ENCODE results near the gene WNT11. TPM values are rescaled to one million over a fixed set of nuclear protein-coding genes. Genes with fewer than 3 reads are reported as not detected.

WNT11 gene
- total RNA-seq, 2 donors from 2014 or later = 0.53 to 0.62 TPM

GRCh38 chr11:76221365-76221764 lies 15.1 kb upstream of the WNT11 start:
- no peak overlapping the region for H3K27ac ChIP-seq (ENCODE audit: low read depth, low read length)
- no peaks in the 10 kb centered on the region for H3K36me3 ChIP-seq (ENCODE audit: control insufficient read depth, insufficient read depth, low read length)
- no peak overlapping the region for H3K4me3 ChIP-seq (ENCODE audit: low read length)
- H3K36me3 Mint-ChIP-seq (ENCODE audit: low read depth) = no peaks in the 10 kb centered on the region
- 86 to 89% methylated on average over 3 of the region's 3 CpGs for WGBS, 2 experiments (ENCODE audit: insufficient coverage in 1 of 2, insufficient read length in 1 of 2)
- H3K9ac ChIP-seq (ENCODE audit: extremely low read depth, low read length, poor library complexity, severe bottlenecking) = no peak overlapping the region
- H3K27ac Mint-ChIP-seq = no peak overlapping the region
- H3K27me3 Mint-ChIP-seq (ENCODE audit: insufficient read depth) = peaks cover 35% of the 10 kb centered on the region
- H3K9me3 ChIP-seq (ENCODE audit: control insufficient read depth, low read length) = no peaks in the 10 kb centered on the region
- no peaks in the 10 kb centered on the region for H3K4me1 Mint-ChIP-seq
- no peaks in the 10 kb centered on the region for H3K9me3 Mint-ChIP-seq
- TF ChIP-seq CTCF (conservative IDR thresholded peaks at IDR 0.05) = no peak
- DNase-seq = no peak
- H3K4me1 ChIP-seq (ENCODE audit: control insufficient read depth, insufficient read depth, low read length) = no peaks in the 10 kb centered on the region
- H3K27me3 ChIP-seq (ENCODE audit: control insufficient read depth, insufficient read depth, low read length, poor library complexity, severe bottlenecking) = no peaks in the 10 kb centered on the region
- no peak overlapping the region for H3K4me3 Mint-ChIP-seq

DNA sequence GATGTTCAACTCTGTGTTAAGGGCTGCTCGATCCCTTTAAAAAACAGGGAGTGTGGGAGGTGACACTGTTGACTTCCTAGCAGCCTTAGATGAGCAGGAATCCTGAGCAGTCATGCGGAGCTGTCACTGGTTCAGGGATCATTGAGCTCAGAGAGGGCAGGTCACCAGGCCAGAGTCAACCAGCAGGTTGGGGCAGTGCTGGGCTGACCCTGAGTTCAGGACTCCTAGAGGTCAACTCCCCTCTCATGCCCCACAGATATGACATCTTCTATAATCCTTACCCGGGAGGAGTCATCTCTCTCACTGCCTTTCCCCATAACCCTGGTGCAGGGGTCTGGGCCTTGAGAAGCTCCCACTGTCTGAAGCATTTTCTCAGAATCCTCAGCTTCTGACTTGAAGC lies 12.9 kb upstream of the WNT11 start:
- Mint-ChIP-seq H3K4me3 (no peak overlapping the region), H3K9me3 (no peaks in the 10 kb centered on the region), H3K36me3 (ENCODE audit: low read depth) (no peaks in the 10 kb centered on the region), H3K27ac (no peak overlapping the region), H3K27me3 (ENCODE audit: insufficient read depth) (peaks cover 48% of the 10 kb centered on the region), H3K4me1 (no peaks in the 10 kb centered on the region)
- no peaks in the 10 kb centered on the region for H3K27me3 ChIP-seq (ENCODE audit: control insufficient read depth, insufficient read depth, low read length, poor library complexity, severe bottlenecking)
- no peaks in the 10 kb centered on the region for H3K4me1 ChIP-seq (ENCODE audit: control insufficient read depth, insufficient read depth, low read length)
- no peak overlapping the region for H3K9ac ChIP-seq (ENCODE audit: extremely low read depth, low read length, poor library complexity, severe bottlenecking)
- no peak for TF ChIP-seq CTCF (conservative IDR thresholded peaks at IDR 0.05)
- WGBS, 2 experiments (ENCODE audit: insufficient coverage in 1 of 2, insufficient read length in 1 of 2) = 77 to 83% methylated on average over 3 of the region's 3 CpGs
- no peak for DNase-seq
- no peaks in the 10 kb centered on the region for H3K9me3 ChIP-seq (ENCODE audit: control insufficient read depth, low read length)
- no peaks in the 10 kb centered on the region for H3K36me3 ChIP-seq (ENCODE audit: control insufficient read depth, insufficient read depth, low read length)
- no peak overlapping the region for H3K27ac ChIP-seq (ENCODE audit: low read depth, low read length)
- no peak overlapping the region for H3K4me3 ChIP-seq (ENCODE audit: low read length)

DNA sequence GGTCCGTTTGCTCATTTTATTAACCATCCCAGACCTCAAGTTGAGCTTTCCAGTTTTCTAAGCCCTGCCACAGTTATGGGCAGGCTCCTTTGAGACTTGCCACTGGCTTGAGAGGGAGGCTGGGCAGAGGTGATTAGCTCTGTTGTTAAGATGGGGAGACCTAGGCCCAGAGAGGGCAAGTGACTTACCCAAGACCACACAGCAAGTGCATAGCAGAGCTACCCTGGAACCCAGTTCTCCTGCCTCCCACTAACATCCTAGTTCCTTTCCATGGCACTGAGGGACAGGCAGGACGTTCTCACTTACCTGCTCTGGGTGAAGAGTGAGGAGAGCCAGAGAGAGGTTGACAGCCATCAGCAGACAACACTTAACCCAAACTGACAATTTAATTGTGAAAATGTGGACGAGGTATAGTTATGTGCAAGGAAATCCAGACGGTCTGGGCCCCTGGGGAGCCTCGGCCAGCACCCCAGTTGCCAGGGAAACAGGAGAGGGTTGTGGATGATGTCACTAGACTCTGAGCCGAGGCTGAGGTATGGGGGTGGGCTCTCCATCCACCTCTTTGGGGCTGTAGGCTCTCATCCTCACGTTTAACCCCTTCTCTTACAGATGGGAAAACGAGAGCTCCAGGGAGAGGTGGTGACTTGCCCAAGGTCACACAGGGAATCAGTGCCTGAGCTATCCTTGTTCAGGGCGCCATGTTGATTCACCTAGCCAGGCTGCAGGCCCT lies 12.3 kb upstream of the WNT11 start:
- Histone ChIP-seq H3K27ac (ENCODE audit: low read depth, low read length) (no peak overlapping the region), H3K4me3 (ENCODE audit: low read length) (no peak overlapping the region), H3K36me3 (ENCODE audit: control insufficient read depth, insufficient read depth, low read length) (no peaks in the 10 kb centered on the region), H3K9ac (ENCODE audit: extremely low read depth, low read length, poor library complexity, severe bottlenecking) (no peak overlapping the region), H3K4me1 (ENCODE audit: control insufficient read depth, insufficient read depth, low read length) (no peaks in the 10 kb centered on the region), H3K9me3 (ENCODE audit: control insufficient read depth, low read length) (no peaks in the 10 kb centered on the region), H3K27me3 (ENCODE audit: control insufficient read depth, insufficient read depth, low read length, poor library complexity, severe bottlenecking) (peaks cover 2% of the 10 kb centered on the region)
- Mint-ChIP-seq H3K27ac (no peak overlapping the region), H3K9me3 (no peaks in the 10 kb centered on the region), H3K36me3 (ENCODE audit: low read depth) (no peaks in the 10 kb centered on the region), H3K27me3 (ENCODE audit: insufficient read depth) (peaks cover 55% of the 10 kb centered on the region), H3K4me1 (no peaks in the 10 kb centered on the region), H3K4me3 (no peak overlapping the region)
- no peak for DNase-seq
- 74 to 81% methylated on average over 7 to 9 of the region's 9 CpGs for WGBS, 2 experiments (ENCODE audit: insufficient coverage in 1 of 2, insufficient read length in 1 of 2)
- TF ChIP-seq CTCF (conservative IDR thresholded peaks at IDR 0.05) = no peak

Data from endodermal cell (in vitro differentiated cells).